ENCODE data around the gene ALPK3. TPM values are rescaled to one million over a fixed set of nuclear protein-coding genes. Genes with fewer than 3 reads are reported as not detected.

ALPK3 gene
- total RNA-seq, 1 experiment from 2014 or later = 17.7 TPM

DNA sequence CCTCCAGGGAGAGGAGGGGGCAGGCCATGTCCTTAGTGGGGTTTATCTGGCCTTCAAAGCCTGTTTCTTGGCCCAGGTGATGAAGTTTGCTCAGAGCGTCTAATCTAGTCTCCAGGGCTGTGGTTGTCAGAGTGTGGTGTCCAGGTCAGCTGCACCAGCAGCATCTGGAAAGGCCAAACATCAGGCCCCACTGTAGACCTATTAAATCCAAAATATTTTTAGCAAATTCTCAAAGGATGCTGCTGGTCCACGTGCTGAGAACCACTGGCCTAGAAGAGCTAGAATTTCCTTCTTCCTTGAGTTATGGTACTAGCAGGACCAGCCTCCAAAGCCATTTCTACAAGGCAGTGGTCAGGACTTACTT, 96.2 kb downstream of the ALPK3 start:
- Histone ChIP-seq H3K4me2 (ENCODE audit: insufficient read depth, insufficient read length, low read length) (no peak overlapping the region), H3K27ac (ENCODE audit: insufficient read length, low read depth, low read length) (no peak overlapping the region)

More for the DNA sequence above, 96.2 kb downstream of the ALPK3 start:
- no peaks in the 10 kb centered on the region for H3K79me1 ChIP-seq (ENCODE audit: insufficient read depth, low read depth, low read length, poor library complexity, severe bottlenecking)
- H3K18ac ChIP-seq (ENCODE audit: insufficient read length, low read depth, low read length) = no peak overlapping the region
- H2BK20ac ChIP-seq (ENCODE audit: low read depth, low read length, poor library complexity, severe bottlenecking) = no peak overlapping the region
- H3K4me3 Mint-ChIP-seq = no peak overlapping the region
- peaks cover 8 to 14% of the 10 kb centered on the region in 2 experiments for H3K4me1 Mint-ChIP-seq
- no peak overlapping the region for H3T11ph ChIP-seq (ENCODE audit: low read length)
- WGBS (ENCODE audit: extremely low coverage, insufficient read length, low lambda C conversion rate) = no CpG with 5 or more reads among the region's 2 CpGs
- H4K8ac ChIP-seq (replicated peaks; ENCODE audit: insufficient read length, low read depth, low read length) = no peak overlapping the region
- peak overlapping the region; percentile 13; the same call in 1 of the 2 replicates for H3K14ac ChIP-seq (ENCODE audit: insufficient read depth, low read length)
- TF ChIP-seq, protein P1, sequence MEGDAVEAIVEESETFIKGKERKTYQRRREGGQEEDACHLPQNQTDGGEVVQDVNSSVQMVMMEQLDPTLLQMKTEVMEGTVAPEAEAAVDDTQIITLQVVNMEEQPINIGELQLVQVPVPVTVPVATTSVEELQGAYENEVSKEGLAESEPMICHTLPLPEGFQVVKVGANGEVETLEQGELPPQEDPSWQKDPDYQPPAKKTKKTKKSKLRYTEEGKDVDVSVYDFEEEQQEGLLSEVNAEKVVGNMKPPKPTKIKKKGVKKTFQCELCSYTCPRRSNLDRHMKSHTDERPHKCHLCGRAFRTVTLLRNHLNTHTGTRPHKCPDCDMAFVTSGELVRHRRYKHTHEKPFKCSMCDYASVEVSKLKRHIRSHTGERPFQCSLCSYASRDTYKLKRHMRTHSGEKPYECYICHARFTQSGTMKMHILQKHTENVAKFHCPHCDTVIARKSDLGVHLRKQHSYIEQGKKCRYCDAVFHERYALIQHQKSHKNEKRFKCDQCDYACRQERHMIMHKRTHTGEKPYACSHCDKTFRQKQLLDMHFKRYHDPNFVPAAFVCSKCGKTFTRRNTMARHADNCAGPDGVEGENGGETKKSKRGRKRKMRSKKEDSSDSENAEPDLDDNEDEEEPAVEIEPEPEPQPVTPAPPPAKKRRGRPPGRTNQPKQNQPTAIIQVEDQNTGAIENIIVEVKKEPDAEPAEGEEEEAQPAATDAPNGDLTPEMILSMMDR (conservative IDR thresholded peaks at IDR 0.05) = no peak
- H2BK5ac ChIP-seq (ENCODE audit: insufficient read length, low read length) = no peak overlapping the region
- no peaks in the 10 kb centered on the region for H3K27me3 ChIP-seq (ENCODE audit: insufficient read depth, low read length)
- no peak overlapping the region for H3K27ac Mint-ChIP-seq
- H2BK12ac ChIP-seq (ENCODE audit: insufficient read length, low read depth, low read length) = no peak overlapping the region
- no peaks in the 10 kb centered on the region; a peak in 2 of 5 replicates for H3K9me3 Mint-ChIP-seq
- H3K36me3 Mint-ChIP-seq (ENCODE audit: insufficient read depth in 1 of 3, low read depth in 3 of 3) = no peaks in the 10 kb centered on the region
- no peak overlapping the region for H4K91ac ChIP-seq (ENCODE audit: insufficient read length, low read depth, low read length)
- H2BK15ac ChIP-seq (ENCODE audit: low read depth, low read length) = no peak overlapping the region
- H3K23me2 ChIP-seq (ENCODE audit: insufficient read length, low read depth, low read length, poor library complexity, severe bottlenecking) = no peaks in the 10 kb centered on the region
- DNase-seq = no peak
- no peak overlapping the region for H4K5ac ChIP-seq (ENCODE audit: insufficient read length, low read depth, low read length)
- no peak overlapping the region for H2AFZ ChIP-seq (ENCODE audit: low read length)
- H3K4ac ChIP-seq (ENCODE audit: low read depth, low read length) = no peak overlapping the region
- no peak overlapping the region for H3K9ac ChIP-seq (ENCODE audit: extremely low read depth, insufficient read length, low read length)
- no peak overlapping the region for H2BK120ac ChIP-seq (ENCODE audit: low read depth, low read length, poor library complexity, severe bottlenecking)
- no peaks in the 10 kb centered on the region for H3K4me1 ChIP-seq (ENCODE audit: insufficient read depth, low read length)
- no peaks in the 10 kb centered on the region for H3K27me3 Mint-ChIP-seq (ENCODE audit: low read depth)
- H3K9me3 ChIP-seq (ENCODE audit: control insufficient read depth, low read depth, low read length) = no peaks in the 10 kb centered on the region
- no peak overlapping the region for H3K56ac ChIP-seq (ENCODE audit: insufficient read length, low read depth, low read length)
- H3K23ac ChIP-seq (ENCODE audit: insufficient read length, low read depth, low read length) = no peak overlapping the region
- H3K79me2 ChIP-seq (ENCODE audit: insufficient read depth, low read length) = no peaks in the 10 kb centered on the region
- H4K20me1 ChIP-seq (ENCODE audit: control insufficient read depth, insufficient read depth, insufficient read length) = no peaks in the 10 kb centered on the region
- no peak overlapping the region for H2AK5ac ChIP-seq (ENCODE audit: insufficient read length, low read length)

Data from H9 (cell line).